Uterus (tissue), 2 donors: ENCODE data around the gene MDC1.

Source experiments
- CTCF ChIP-seq, 4 experiments: fragments of 200-600 bp in 2 of 4; fragments of 450-650 bp in 2 of 4; sonication (generic) in 2 of 4; IDR thresholded peaks; one replicate each; pipeline ENCODE4 v1.5.1; 2016 to 2019; ENCODE audit warnings: antibody characterized with exemption in 4 of 4, mild to moderate bottlenecking in 2 of 4, moderate library complexity in 1 of 4
- POLR2A ChIP-seq, 2 donors: fragments of 450-650 bp; IDR thresholded peaks; one replicate each; pipeline ENCODE4 v1.6.1; 2016; ENCODE audit warnings: antibody characterized with exemption in 2 of 2, mild to moderate bottlenecking in 1 of 2, moderate library complexity in 1 of 2

- no peak for TF ChIP-seq CTCF (IDR thresholded peaks at IDR 0.05)
- TF ChIP-seq POLR2A (IDR thresholded peaks at IDR 0.05) = peak in 1 of 2 donors; percentile 45
Observed at GRCh38 chr6:30686009-30686907, 30.8 kb downstream of the MDC1 start, which contains the start of gene PPP1R18.
